GM19468 (cell line): ENCODE measurements around the gene RCHY1.
"Not testable (repeated sequence)": the region's sequence is repeated elsewhere in the genome, so short reads cannot be mapped to it uniquely, and the experiment has no call there.

ENCODE experiments used
- ATAC-seq: cut with Tn5 transposase; IDR thresholded peaks from one replicate; pipeline ENCODE4 v1.9.1; 2021; ENCODE audit warnings: mild to moderate bottlenecking, moderate library complexity, moderate number of reproducible peaks; ENCODE audit not compliant: unreplicated experiment; ENCODE audit errors: extremely low read depth

RCHY1 gene

DNA sequence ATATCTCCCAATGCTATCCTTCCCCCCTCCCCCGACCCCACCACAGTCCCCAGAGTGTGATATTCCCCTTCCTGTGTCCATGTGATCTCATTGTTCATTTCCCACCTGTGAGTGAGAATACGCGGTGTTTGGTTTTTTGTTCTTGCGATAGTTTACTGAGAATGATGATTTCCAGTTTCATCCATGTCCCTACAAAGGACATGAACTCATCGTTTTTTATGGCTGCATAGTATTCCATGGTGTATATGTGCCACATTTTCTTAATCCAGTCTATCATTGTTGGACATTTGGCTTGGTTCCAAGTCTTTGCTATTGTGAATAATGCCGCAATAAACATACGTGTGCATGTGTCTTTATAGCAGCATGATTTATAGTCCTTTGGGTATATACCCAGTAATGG lies 5.2 kb upstream of the RCHY1 start:
- ATAC-seq = not testable (repeated sequence)

- no peak for ATAC-seq
Measured at GRCh38 chr4:75516144-75516543, 1.9 kb upstream of the RCHY1 start.

- no peak for ATAC-seq
Measured at GRCh38 chr4:75514949-75515612, 878 bp upstream of the RCHY1 start.

DNA sequence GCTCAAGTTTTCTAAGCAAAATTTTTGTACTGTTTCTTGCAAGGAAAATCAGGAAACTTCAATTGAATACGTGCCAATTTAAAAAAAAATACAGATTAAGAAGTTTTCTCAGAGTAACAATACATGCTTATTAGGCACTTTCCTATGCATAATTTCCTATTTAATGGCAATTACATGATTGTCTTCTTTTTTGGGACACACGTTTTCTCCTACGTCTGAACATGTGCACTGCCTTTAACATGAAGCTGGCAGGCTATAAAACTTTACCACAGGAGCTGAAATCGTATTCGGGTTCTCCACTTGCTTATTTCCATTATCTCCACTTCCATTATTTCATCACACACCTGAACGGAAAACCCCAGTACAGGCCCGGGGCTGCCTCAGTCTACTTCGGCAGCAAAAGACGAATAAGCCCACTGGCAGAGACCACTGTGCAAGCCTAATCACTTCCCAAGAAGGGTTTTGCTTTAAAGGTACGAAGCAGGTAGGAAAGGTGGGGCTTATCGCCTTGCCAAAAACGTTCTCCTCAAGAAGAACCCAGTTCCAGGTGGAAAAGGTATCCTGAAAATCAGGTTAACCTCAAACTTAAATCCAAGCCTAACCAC lies 575 bp downstream of the RCHY1 start:
- no peak for ATAC-seq

DNA sequence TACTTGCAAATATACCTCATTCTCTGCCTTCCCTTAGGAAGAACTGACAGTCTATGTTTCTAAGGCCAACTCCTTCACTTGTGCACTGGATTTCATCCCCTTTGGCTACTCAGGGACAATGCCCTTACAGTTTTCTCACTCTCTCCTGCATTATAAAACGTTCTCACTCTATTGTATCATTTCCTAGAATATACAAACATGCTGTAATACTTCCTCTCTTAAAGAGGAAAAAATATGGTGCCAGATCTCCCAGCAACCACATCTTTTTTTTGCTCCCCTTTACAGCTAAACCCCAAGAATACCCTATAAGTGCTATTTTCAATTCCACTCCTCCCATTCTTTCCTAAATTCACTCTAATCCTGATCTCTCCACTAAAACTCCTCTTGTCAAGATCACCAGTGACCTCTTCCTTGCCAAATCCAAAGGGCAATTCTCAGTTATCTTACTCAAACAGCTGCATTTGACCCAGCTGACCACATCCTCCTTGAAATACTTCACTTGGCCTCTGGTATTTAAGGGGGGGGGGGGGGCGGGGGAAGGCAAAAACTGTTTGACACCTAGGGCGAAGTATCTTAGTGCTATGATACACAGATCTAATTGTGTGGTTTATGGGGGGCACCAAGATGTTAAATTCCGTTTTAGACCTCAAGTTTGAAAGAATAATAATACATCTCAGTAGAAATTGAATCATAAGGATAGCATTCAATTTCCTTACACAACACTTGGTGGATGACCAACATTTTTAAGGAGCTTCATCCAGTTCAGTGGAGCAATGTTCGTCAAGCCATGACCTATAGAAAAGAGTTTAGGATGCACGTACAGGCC lies 1.6 kb downstream of the RCHY1 start:
- ATAC-seq = no peak

GRCh38 chr4:75511841-75512240 lies 2.4 kb downstream of the RCHY1 start:
- no peak for ATAC-seq

- ATAC-seq = not testable (repeated sequence)
Measured at GRCh38 chr4:75509592-75509991, 4.6 kb downstream of the RCHY1 start.

DNA sequence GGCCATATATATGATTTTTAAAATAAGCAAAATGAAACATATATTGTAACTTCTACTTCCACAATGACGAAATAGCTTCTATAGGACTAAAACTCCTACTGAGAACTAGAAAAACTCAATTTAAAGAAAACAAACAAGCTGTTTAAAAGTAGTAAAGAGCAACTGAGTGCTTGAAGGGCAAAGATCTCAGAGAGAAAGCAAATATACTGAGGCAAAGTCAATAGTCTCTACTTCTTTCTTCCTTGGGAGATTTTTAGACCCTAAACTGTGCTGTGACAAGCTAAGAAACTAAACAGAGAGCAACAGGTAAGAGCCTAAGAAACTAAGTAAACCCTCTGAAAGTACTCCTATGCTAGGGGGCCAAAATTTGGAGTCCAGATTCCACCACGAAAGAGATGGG lies 8.6 kb downstream of the RCHY1 start:
- no peak for ATAC-seq

DNA sequence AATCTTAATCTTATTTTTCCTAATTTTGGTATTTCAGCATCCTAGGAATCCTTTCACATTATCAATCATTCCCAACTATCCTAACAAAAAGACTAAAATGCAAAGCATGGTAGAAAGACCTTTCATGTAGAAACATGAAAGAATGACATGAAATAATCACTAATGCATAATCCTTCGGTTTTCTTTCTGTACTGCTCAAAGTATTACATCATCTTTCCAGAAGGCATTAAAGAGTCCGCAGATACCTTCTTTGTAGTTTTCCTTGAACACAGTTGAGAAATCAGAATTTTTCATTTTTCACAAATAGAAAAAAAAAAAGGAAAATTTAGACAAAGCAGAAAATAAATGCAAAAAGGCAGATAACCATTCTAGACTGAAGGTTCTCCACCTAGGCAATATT lies 11.5 kb downstream of the RCHY1 start:
- ATAC-seq = no peak

DNA sequence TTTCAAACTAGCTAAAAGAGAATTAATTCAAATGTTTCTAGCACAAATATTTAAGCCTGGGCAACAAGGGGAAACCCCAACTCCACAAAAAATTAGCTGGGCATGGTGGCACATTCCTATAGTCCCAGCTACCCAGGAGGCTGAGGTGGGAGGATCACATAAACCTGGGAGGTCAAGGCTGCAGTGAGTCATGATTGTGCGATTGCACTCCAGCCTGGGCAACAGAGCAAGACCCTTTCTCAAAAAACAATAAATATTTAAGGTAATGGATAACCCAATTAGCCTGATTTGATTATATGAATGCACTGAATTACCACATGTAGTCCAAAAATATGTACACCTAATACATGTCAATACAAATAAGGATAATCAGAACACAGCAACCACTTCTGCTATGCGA lies 14.3 kb downstream of the RCHY1 start:
- ATAC-seq = no peak

DNA sequence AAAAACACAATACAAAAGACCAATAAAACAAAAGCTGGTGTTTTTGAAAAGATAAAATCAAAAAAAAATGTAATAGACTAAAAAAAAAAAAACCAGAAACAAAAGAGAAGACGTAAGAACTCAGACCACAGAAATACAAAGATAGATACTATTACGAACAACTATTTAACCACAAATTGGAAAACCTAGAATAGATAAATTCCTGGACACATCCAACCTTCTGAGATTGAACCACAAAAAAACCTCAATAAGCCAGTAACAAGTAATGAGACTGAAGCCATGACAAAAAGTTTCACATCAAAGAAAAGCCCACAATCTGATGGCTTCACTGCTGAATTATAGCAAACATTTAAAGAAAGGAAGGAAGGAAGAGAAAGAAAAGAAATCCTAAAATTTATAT lies 16.2 kb downstream of the RCHY1 start:
- no peak for ATAC-seq

- no peak for ATAC-seq
Measured at GRCh38 chr4:75497133-75497532, 17.1 kb downstream of the RCHY1 start.

GRCh38 chr4:75496406-75496805 lies 17.8 kb downstream of the RCHY1 start:
- no peak for ATAC-seq

DNA sequence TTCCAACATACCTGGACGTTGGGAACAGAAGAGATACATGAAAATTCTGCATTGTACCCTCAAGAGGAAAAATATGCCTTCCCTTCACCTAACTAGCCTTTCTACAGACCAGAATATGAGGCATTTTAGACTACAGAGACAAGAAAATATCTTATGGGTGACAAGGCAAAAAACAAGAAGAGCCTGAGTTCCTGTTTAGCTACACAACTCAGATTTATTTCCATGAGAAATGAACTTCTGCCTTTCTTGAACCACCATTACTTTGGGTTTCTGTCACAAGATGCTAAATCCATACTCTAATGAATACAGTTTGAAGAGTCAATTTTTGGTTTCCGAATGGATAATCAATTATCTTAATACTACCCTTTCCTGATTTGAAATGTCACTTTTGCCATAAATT lies 18.7 kb downstream of the RCHY1 start:
- ATAC-seq = no peak

GRCh38 chr4:75494563-75494962 lies 19.6 kb downstream of the RCHY1 start:
- no peak for ATAC-seq

GRCh38 chr4:75490155-75490554 lies 24.0 kb downstream of the RCHY1 start:
- ATAC-seq = no peak

- ATAC-seq = no peak
Measured at GRCh38 chr4:75484190-75484589, 30.0 kb downstream of the RCHY1 start.

- ATAC-seq = no peak
Measured at GRCh38 chr4:75477201-75477600, 37.0 kb downstream of the RCHY1 start.

GRCh38 chr4:75470738-75471137 lies 43.5 kb downstream of the RCHY1 start:
- ATAC-seq = no peak

- no peak for ATAC-seq
Measured at GRCh38 chr4:75469896-75470295, 44.3 kb downstream of the RCHY1 start.

DNA sequence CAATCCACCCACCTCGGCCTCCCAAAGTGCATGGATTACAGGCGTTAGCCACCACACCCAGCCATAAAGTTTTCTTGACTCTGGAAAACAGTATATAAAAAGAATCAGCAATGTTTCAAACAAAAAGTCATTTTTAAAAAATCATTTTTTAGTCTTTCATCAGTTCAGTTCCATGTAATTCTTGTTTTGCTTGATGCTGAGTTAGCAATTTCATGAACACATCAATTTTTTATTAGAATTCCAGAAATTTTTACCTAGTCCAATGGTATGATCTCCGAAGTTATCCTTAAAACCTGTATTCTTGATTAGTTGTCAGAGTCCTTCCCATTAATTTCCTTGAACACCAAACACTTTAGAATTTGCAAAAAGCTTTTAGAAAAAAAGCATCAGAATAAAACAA lies 56.8 kb downstream of the RCHY1 start:
- no peak for ATAC-seq
